Stimulated activated CD4-positive, alpha-beta T cell treated with anti-CD3 and anti-CD28 coated beads, TNF-alpha, amount 100 ng/mL, for 48 hours (primary cell): ENCODE measurements around the gene HPSE.
"Not testable (repeated sequence)": the region's sequence is repeated elsewhere in the genome, so short reads cannot be mapped to it uniquely, and the experiment has no call there.

Experiments used
- DNase-seq, 3 donors: peaks; one replicate each; pipeline ENCODE4 v3.0.0-alpha.2; 2020; ENCODE audit warnings: low read depth in 3 of 3

The HPSE gene

GRCh38 chr4:83331956-83332355 is 2.7 kb downstream of the HPSE start:
- no peak for DNase-seq

- no peak for DNase-seq
Observed at GRCh38 chr4:83329521-83330110, 5.0 kb downstream of the HPSE start.

GRCh38 chr4:83328521-83329187 is 6.0 kb downstream of the HPSE start:
- DNase-seq = no peak

GRCh38 chr4:83326546-83326945 is 8.1 kb downstream of the HPSE start:
- DNase-seq = no peak

GRCh38 chr4:83325306-83325705 is 9.3 kb downstream of the HPSE start:
- not testable (repeated sequence) for DNase-seq

- DNase-seq = no peak
Observed at GRCh38 chr4:83323136-83323535, 11.5 kb downstream of the HPSE start.

GRCh38 chr4:83320548-83320947 is 14.1 kb downstream of the HPSE start:
- peak in 1 of 3 donors; percentile 19 for DNase-seq

- no peak for DNase-seq
Observed at GRCh38 chr4:83318666-83319065, 16.0 kb downstream of the HPSE start.

GRCh38 chr4:83317671-83318070 is 17.0 kb downstream of the HPSE start:
- no peak for DNase-seq

- DNase-seq = no peak
Observed at GRCh38 chr4:83316459-83317165, 18.0 kb downstream of the HPSE start.

GRCh38 chr4:83315341-83315870 is 19.2 kb downstream of the HPSE start:
- no peak for DNase-seq

GRCh38 chr4:83308672-83309071 is 26.0 kb downstream of the HPSE start:
- no peak for DNase-seq

GRCh38 chr4:83307920-83308319 is 26.7 kb downstream of the HPSE start:
- no peak for DNase-seq

- DNase-seq = no peak
Observed at GRCh38 chr4:83305187-83305586, 29.5 kb downstream of the HPSE start.

- DNase-seq = no peak
Observed at GRCh38 chr4:83297548-83298260, 36.9 kb downstream of the HPSE start.

GRCh38 chr4:83293305-83294046 is 41.2 kb downstream of the HPSE start:
- no peak for DNase-seq

- not testable (repeated sequence) for DNase-seq
Observed at GRCh38 chr4:83290059-83290774, 44.4 kb downstream of the HPSE start.

- not testable (repeated sequence) for DNase-seq
Observed at GRCh38 chr4:83288381-83288780, 46.3 kb downstream of the HPSE start.

- DNase-seq = peak in 1 of 3 donors; percentile 8
Observed at GRCh38 chr4:83285055-83285407, 49.6 kb downstream of the HPSE start.

- DNase-seq = peak; percentile 88 to 94 (median 89)
Observed at GRCh38 chr4:83284193-83285054, 50.2 kb downstream of the HPSE start, which contains the start of gene COQ2. Gene COQ2, minus strand, starts transcription at chr4:83284798. Its CDS starts 34 bp downstream, at chr4:83284764.
